Measurements from ENCODE around the gene TASOR2.

Gene TASOR2

GRCh38 chr10:5684318-5684970, at the start of gene TASOR2:
Gene TASOR2 (plus strand): TSS chr10:5684838. CDS start chr10:5720643, 35,805 bp downstream.
- no peaks in the 10 kb centered on the region for H3K36me3 ChIP-seq
- H3K9me3 ChIP-seq (ENCODE audit: severe bottlenecking), result no peaks in the 10 kb centered on the region
- TF ChIP-seq CTCF (IDR thresholded peaks at IDR 0.05; ENCODE audit: low read depth, low read length), result no peak
- H3K27me3 ChIP-seq (ENCODE audit: insufficient read depth, low read depth, severe bottlenecking), result no peaks in the 10 kb centered on the region
- H3K27ac ChIP-seq, result peak within 1 kb of the TSS; percentile 72
- H3K4me3 ChIP-seq (ENCODE audit: low read depth, low read length), result peak within 1 kb of the TSS; percentile 75
- peak; percentile 92 for DNase-seq

- no peaks in the 10 kb centered on the region for H3K36me3 ChIP-seq
- no peak for DNase-seq
- no peak for TF ChIP-seq CTCF (IDR thresholded peaks at IDR 0.05; ENCODE audit: low read depth, low read length)
- H3K4me3 ChIP-seq (ENCODE audit: low read depth, low read length), result no peak overlapping the region
- H3K27ac ChIP-seq, result no peak overlapping the region
- no peaks in the 10 kb centered on the region for H3K9me3 ChIP-seq (ENCODE audit: severe bottlenecking)
- no peaks in the 10 kb centered on the region for H3K27me3 ChIP-seq (ENCODE audit: insufficient read depth, low read depth, severe bottlenecking)
These were observed 49.7 kb upstream of the TASOR2 start for GRCh38 chr10:5634918-5635317.

- Histone ChIP-seq H3K27ac (no peak overlapping the region), H3K4me3 (ENCODE audit: low read depth, low read length) (no peak overlapping the region), H3K9me3 (ENCODE audit: severe bottlenecking) (no peaks in the 10 kb centered on the region), H3K27me3 (ENCODE audit: insufficient read depth, low read depth, severe bottlenecking) (no peaks in the 10 kb centered on the region), H3K36me3 (no peaks in the 10 kb centered on the region)
- no peak for TF ChIP-seq CTCF (IDR thresholded peaks at IDR 0.05; ENCODE audit: low read depth, low read length)
- DNase-seq, result no peak
These were observed 46.1 kb upstream of the TASOR2 start for GRCh38 chr10:5638494-5638893.

GRCh38 chr10:5639066-5639465, 45.6 kb upstream of the TASOR2 start:
- Histone ChIP-seq H3K27me3 (ENCODE audit: insufficient read depth, low read depth, severe bottlenecking) (no peaks in the 10 kb centered on the region), H3K9me3 (ENCODE audit: severe bottlenecking) (no peaks in the 10 kb centered on the region)

GRCh38 chr10:5640036-5640435, 44.6 kb upstream of the TASOR2 start:
- H3K9me3 ChIP-seq (ENCODE audit: severe bottlenecking), result no peaks in the 10 kb centered on the region
- H3K4me3 ChIP-seq (ENCODE audit: low read depth, low read length), result no peak overlapping the region
- no peak for TF ChIP-seq CTCF (IDR thresholded peaks at IDR 0.05; ENCODE audit: low read depth, low read length)
- H3K27me3 ChIP-seq (ENCODE audit: insufficient read depth, low read depth, severe bottlenecking), result no peaks in the 10 kb centered on the region
- H3K36me3 ChIP-seq, result no peaks in the 10 kb centered on the region
- no peak overlapping the region for H3K27ac ChIP-seq
- no peak for DNase-seq

More at GRCh38 chr10:5639066-5639465, 45.6 kb upstream of the TASOR2 start:
- H3K27ac ChIP-seq, result no peak overlapping the region
- no peaks in the 10 kb centered on the region for H3K36me3 ChIP-seq
- no peak for TF ChIP-seq CTCF (IDR thresholded peaks at IDR 0.05; ENCODE audit: low read depth, low read length)
- no peak overlapping the region for H3K4me3 ChIP-seq (ENCODE audit: low read depth, low read length)
- DNase-seq, result no peak

- H3K27me3 ChIP-seq (ENCODE audit: insufficient read depth, low read depth, severe bottlenecking), result no peaks in the 10 kb centered on the region
- no peak overlapping the region for H3K4me3 ChIP-seq (ENCODE audit: low read depth, low read length)
- no peak overlapping the region for H3K27ac ChIP-seq
- no peaks in the 10 kb centered on the region for H3K9me3 ChIP-seq (ENCODE audit: severe bottlenecking)
- no peaks in the 10 kb centered on the region for H3K36me3 ChIP-seq
- TF ChIP-seq CTCF (IDR thresholded peaks at IDR 0.05; ENCODE audit: low read depth, low read length), result no peak
- no peak for DNase-seq
These were observed 44.1 kb upstream of the TASOR2 start for GRCh38 chr10:5640501-5640900.
